Activated CD8-positive, alpha-beta memory T cell treated with anti-CD3 and anti-CD28 coated beads for 4 hours (primary cell): ENCODE results near the gene PCNP.
"Not testable (repeated sequence)": the region's sequence is repeated elsewhere in the genome, so short reads cannot be mapped to it uniquely, and the experiment has no call there.

ENCODE experiments used
- DNase-seq, 2 donors: peaks; one replicate each; pipeline ENCODE4 v3.0.0-alpha.2; 2020; ENCODE audit warnings: low read depth in 2 of 2

Gene PCNP, protein sequence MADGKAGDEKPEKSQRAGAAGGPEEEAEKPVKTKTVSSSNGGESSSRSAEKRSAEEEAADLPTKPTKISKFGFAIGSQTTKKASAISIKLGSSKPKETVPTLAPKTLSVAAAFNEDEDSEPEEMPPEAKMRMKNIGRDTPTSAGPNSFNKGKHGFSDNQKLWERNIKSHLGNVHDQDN

DNA sequence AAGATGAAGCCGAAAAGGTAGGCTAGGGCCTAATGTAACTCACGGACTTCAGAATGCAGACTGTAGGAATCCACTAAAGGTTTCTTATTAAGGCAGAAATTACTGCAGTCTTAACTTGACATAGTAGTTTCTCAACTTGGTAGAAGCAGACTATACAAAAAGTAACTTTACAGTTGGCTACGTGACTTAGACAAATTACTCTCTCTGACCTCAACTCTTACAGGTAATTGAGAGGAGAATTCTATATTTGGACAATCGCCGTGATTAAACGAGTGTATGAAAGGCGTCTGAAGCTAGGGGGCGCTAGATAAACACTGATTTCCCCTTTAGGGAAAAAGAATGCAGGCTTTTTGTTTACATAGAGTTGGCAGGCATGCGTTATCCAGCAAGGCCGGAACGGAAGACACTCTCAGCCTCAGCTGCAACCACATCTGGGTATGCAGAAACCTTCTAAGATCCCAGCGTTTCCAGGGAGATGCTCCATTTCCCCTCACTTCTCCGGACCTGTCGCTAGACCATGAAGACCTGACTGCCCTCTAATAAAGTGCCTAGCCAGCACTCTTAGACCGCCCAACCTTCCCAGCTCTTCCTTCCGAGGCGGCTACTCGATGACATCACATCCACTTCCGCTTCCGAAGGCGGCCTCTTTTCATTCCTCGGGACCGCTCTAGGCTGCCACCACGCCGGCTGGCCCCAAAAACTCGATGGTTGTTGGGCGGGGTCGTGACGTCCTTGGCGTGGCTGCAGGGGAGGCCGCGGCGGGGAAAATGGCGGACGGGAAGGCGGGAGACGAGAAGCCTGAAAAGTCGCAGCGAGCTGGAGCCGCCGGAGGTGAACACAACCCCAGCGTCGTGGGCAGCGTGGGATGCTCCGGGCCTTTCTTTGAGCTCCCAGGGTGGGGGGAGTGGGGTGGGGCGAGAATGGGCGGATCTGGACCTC is at the start of gene PCNP:
Gene PCNP (plus strand): TSS at position 732 of the 939 bp plus-strand sequence. CDS start 36 bp downstream, at position 768.
- peak; percentile 98 to 99 for DNase-seq

DNA sequence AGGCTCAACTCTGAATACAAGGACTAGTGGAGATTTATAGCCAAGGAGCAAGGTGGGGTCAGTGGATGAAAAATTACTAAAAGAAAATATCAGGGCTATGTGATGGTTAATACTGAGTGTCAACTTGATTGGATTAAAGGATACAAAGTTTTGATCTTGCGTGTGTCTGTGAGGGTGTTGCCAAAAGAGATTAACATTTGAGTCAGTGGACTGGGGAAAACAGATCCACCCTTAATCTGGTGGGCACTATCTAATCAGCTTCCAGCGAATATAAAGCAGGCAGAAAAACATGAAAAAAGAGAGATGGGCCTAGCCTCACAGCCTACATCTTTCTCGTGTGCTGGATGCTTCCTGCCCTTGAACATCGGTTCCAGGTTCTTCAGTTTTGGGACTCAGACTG is 46.5 kb upstream of the PCNP start:
- DNase-seq = no peak

- no peak for DNase-seq
Measured at GRCh38 chr3:101527906-101528305, 46.1 kb upstream of the PCNP start.

DNA sequence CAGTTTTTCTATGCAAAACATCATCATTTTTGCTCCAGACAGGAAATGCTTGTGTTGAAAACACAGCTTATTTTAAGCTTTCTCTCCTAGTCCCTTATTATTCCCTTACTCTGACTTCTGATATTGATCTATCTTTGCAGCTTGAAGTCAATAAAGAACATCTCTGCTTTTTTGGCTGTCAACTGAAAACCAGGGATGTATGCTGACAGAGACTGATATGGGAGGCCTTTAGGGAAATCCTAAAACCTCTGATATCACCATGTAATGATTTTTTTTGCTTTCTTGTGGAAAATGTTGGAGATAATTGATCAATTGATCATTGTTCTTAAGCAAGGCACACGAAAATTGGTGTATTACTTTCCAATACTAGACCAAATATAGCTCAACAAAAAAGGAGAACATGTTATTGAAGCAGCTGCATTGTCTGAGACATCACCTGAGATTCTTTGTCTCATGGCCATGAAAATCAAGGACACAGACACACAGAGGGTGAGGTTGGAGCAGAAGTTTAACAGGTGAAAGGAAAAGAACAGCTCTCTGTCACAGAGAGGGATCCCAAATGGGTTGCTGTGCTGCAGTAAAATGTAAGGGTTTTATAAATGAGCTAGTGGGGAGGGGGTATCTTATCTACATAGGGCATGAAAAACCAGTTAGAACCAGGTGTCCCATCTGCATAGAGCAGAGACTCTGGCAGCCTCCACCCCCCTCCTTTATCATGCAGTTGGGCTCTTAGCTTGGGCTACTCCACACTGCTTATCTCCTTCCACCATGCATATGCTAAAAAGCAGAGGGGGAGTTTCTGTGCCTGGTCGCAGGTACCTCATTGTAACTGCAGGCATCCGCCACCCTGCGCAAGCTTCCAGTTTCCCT is 43.9 kb upstream of the PCNP start:
- DNase-seq = no peak

GRCh38 chr3:101530686-101531047 is 43.3 kb upstream of the PCNP start:
- DNase-seq = no peak

- no peak for DNase-seq
Measured at GRCh38 chr3:101531473-101532086, 42.4 kb upstream of the PCNP start.

DNA sequence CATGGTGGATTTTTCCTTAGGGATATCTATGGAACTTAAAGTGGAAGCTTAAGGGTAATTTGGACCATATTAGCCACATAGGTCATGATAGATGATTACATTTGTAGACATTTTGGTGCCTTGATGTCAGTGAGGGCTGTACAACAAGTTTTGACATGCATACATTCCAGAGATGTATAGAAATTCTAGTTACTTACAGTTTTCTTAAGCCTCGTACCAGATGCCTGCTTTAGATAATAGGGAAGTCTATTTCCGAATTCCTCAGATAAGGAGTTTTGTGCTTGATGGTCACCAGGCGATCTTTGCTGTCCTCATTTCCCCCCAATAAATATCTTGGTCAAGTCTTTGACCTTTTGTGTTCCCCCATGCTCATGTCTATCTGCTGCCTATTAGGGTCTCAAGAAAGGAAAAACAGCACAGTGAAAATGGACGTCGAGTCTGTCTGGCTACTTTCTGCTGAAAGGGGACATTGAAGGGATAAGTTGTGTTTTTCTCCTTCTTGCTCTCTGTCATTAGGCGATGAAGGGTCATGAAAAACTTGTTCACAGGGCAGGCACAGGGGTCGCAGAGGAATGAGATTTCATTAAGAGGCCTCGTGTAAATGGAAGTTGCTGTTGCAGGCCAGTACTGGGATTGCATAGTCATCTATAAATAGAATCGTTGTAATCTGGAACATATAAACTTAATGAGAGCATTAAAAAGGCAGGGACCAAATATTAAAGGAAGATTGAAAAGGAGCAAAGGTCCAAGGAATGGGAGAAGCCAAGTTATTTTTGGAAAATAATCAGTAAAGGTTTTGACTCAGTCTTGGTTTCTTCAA is 41.0 kb upstream of the PCNP start:
- no peak for DNase-seq

DNA sequence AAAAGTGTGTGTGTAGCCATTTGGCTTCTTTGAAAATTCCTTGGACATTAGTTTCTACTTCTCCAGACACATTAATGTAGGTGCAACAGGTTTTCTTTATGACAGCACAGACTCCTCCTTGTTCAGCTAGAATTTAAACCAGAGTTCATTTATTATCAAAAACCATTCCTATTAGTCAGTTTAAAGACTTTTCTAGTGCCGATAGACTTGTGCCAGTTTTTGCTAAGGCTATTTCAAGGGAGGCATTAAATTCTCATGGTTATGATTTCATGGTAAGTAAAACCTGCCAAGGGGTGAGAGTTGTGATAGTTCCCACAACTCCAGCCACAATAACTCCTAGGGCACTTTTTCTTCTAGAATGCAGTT is 40.4 kb upstream of the PCNP start:
- no peak for DNase-seq

- no peak for DNase-seq
Measured at GRCh38 chr3:101535221-101535620, 38.8 kb upstream of the PCNP start.

DNA sequence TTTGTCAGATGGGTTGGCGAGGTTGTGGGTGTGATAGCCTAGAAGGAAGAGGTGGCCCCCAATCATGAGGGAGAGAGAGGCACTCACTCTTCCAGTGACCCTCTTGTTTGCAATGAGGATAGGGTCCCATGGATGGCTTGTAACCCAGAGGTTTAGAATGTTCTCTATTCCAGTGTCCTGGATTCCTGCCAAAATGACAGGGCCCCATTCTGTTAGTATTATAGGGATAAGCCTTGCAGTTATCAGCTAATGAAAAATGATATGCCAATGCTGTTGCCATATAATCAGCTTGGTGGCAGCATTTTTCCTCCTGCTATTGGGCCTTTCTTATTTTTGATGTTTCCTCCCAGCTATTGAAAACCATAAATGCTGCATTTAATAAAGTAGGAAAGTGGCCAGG is 37.7 kb upstream of the PCNP start:
- no peak for DNase-seq

DNA sequence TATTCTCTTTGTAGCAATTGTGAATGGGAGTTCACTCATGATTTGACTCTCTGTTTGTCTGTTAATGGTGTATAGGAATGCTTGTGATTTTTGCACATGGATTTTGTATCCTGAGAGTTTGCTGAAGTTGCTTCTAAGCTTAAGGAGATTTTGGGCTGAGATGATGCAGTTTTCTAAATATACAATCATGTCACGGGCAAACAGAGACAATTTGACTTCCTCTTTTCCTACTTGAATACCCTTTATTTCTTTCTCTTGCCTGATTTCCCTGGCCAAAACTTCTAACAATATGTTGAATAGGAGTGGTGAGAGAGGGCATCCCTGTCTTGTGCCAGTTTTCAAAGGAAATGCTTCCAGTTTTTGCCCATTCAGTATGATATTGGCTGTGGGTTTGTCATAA is 37.0 kb upstream of the PCNP start:
- not testable (repeated sequence) for DNase-seq

DNA sequence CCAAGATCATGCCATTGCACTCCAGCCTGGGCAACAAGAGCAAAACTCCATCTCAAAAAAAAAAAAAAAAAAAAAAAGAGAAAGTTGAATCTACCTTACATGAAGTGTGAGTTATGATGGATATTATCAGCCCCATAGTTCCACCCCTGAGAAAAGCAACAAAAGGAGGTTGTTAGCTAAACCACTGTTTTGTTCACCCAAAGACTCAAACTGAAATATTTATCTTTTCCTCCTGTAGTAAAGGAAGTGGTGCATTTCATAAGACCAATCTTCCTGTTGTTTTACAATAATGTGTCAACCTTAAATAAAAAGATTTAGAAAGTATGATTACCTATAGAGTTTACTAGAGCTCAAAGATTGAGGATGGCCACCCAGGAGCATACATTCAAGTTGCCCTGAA is 31.0 kb upstream of the PCNP start:
- no peak for DNase-seq

- no peak for DNase-seq
Measured at GRCh38 chr3:101544161-101544850, 29.7 kb upstream of the PCNP start.

DNA sequence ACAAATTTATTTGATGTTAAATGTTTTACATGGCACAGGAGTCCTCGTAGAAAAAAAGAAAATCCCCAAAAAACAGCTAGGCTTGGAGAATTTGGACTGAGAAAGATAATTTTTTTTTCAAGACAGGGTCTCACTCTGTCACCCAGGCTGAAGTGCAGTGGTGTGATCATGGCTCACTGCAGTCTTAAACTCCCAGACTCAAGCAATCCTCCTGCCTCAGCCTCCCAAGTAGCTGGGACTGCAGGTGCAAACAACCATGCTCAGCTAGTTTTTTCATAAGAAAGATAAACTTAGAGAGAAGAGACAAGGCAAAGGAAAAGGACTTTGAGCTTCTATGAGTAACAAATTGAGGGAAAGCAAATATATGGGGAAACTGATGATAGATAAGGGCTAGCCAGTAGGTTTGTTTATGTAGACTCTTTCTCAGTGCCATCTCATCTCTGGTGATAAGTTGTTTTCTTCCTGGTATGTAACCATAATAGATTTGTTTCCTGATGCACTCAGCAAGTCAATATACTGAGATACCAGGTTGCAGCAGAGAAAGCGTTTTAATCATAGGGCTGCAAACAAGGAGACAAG is 25.4 kb upstream of the PCNP start:
- DNase-seq = no peak

DNA sequence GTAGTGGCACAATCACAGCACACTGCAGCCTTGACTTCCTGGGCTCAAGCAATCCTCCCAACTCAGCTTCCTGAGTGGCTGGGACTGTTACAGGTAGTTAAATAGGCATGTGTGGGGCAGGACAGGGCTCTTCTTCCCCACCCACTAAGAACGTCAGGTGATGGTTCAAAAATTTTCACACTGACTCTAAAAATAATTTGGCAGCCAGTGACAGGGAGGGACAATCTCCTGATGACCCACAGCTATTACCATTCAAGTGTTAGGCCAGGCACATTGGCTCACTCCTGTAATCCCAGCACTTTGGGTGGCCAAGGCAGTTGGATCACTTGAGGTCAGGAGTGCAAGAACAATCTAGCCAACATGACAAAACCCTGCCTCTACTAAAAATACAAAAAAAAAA is 24.5 kb upstream of the PCNP start:
- no peak for DNase-seq

GRCh38 chr3:101551359-101552081 is 22.5 kb upstream of the PCNP start:
- DNase-seq = not testable (repeated sequence)

DNA sequence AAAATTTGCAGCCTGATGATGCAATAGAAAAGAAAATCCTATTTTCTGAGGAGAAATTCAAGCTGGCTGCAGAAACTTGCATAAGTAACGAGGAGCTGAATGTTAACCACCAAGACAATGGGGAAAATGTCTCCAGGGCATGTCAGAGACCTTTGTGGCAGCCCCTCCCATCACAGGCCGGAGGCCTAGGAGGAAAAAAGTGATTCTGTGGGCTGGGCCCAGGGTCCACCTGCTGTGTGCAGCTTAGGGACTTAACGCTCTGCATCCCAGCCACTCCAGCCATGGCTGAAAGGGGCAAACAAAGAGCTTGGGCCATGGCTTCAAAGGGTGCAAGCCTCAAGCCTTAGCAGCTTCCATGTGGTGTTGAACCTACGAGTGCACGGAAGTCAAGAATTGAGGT is 20.6 kb upstream of the PCNP start:
- not testable (repeated sequence) for DNase-seq

DNA sequence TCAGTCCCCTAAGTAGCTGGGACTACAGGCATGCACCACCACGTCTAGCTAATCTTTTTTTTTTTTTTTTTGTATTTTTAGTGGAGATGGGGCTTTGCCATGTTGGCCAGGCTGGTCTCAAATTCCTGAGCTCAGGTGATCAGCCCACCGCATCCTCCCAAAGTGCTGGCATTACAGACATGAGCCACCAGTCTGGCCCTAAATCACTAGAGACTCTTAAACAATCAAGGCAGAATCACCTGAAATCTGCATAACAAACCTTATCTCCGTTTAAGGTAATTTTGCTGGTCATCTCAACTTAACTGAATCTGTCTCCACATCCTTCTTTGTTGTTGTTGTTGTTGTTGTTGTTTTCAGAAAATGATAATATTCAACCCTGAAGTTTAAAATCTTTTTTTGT is 17.9 kb upstream of the PCNP start:
- DNase-seq = no peak

GRCh38 chr3:101561630-101562328 is 12.2 kb upstream of the PCNP start, which contains the start of gene TRMT10C:
TRMT10C (plus strand) TSS chr3:101561868; CDS start chr3:101564782, 2,914 bp downstream.
- peak; percentile 81 to 85 for DNase-seq
